Prostate gland (tissue), 2 donors: ENCODE results near the gene ANP32B.
"Not testable (repeated sequence)": the region's sequence is repeated elsewhere in the genome, so short reads cannot be mapped to it uniquely, and the experiment has no call there.

Source experiments
- CTCF ChIP-seq, 4 experiments: fragments of 200-600 bp in 2 of 4; fragments of 450-650 bp in 2 of 4; sonication (generic) in 2 of 4; IDR thresholded peaks; 1 replicate in 3 of 4; 2 replicates in 1 of 4; pipeline ENCODE4 v1.5.1; 2016 to 2019; ENCODE audit warnings: antibody characterized with exemption in 4 of 4, mild to moderate bottlenecking in 2 of 4, moderate library complexity in 2 of 4
- POLR2A ChIP-seq: fragments of 450-650 bp; IDR thresholded peaks from one replicate; pipeline ENCODE4 v1.6.1; 2016; ENCODE audit warnings: antibody characterized with exemption, mild to moderate bottlenecking
- POLR2AphosphoS5 ChIP-seq: sonication (generic); formaldehyde crosslinking; IDR thresholded peaks from one replicate; pipeline ENCODE4 v1.6.1; 2017; ENCODE audit warnings: antibody characterized with exemption

- TF ChIP-seq CTCF (IDR thresholded peaks at IDR 0.05); POLR2A; POLR2AphosphoS5: not testable (repeated sequence)
Measured at GRCh38 chr9:97945470-97945869, 37.7 kb upstream of the ANP32B start.
